Measurements from ENCODE around the gene AAGAB.

GRCh38 chr15:67186226-67186649, 68.2 kb downstream of the AAGAB start:
- TF ChIP-seq CTCF (conservative IDR thresholded peaks at IDR 0.05 in 1 of 2, IDR thresholded peaks at IDR 0.05 in 1 of 2; ENCODE audit: low read depth in 1 of 2, low read length in 2 of 2) (no peak), EZH2 (IDR thresholded peaks at IDR 0.05; ENCODE audit: low read length, missing control alignments) (no peak)

All from fibroblast of lung (primary cell).